Subcutaneous abdominal adipose tissue (tissue), 5 donors: ENCODE data around the gene CTIF.
"Not testable (repeated sequence)": the region's sequence is repeated elsewhere in the genome, so short reads cannot be mapped to it uniquely, and the experiment has no call there.

Experiments used
- H3K27ac ChIP-seq: one replicate; pipeline ENCODE4 v1.7.0; 2013; ENCODE audit warnings: low read depth, mild to moderate bottlenecking, inconsistent platforms, low read length, moderate library complexity
- H3K27me3 ChIP-seq, 5 donors: one replicate each; pipeline ENCODE4 v1.7.0; 2013; ENCODE audit warnings: low read length in 5 of 5, inconsistent platforms in 1 of 5; ENCODE audit not compliant: control insufficient read depth in 5 of 5, insufficient read depth in 4 of 5
- H3K36me3 ChIP-seq, 5 donors: one replicate each; pipeline ENCODE4 v1.7.0; 2013; ENCODE audit warnings: low read length in 5 of 5; ENCODE audit not compliant: control insufficient read depth in 5 of 5, insufficient read depth in 5 of 5
- H3K4me1 ChIP-seq, 5 donors: one replicate each; pipeline ENCODE4 v1.7.0; 2013; ENCODE audit warnings: low read length in 5 of 5, mild to moderate bottlenecking in 3 of 5, moderate library complexity in 1 of 5; ENCODE audit not compliant: control insufficient read depth in 5 of 5, insufficient read depth in 5 of 5
- H3K4me3 ChIP-seq, 5 donors: one replicate each; pipeline ENCODE4 v1.7.0; 2013; ENCODE audit warnings: low read length in 5 of 5, low read depth in 1 of 5
- H3K9ac ChIP-seq, 5 donors: one replicate each; pipeline ENCODE4 v1.7.0; 2013; ENCODE audit warnings: low read length in 5 of 5, mild to moderate bottlenecking in 4 of 5, moderate library complexity in 3 of 5
- H3K9me3 ChIP-seq, 5 donors: one replicate each; pipeline ENCODE4 v1.7.0; 2013; ENCODE audit warnings: low read length in 5 of 5; ENCODE audit not compliant: control insufficient read depth in 5 of 5
- donor health status: healthy.
- donor health status: healthy.
- donor health status: healthy.
- donor health status: healthy.
- donor health status: healthy.

CTIF gene

DNA sequence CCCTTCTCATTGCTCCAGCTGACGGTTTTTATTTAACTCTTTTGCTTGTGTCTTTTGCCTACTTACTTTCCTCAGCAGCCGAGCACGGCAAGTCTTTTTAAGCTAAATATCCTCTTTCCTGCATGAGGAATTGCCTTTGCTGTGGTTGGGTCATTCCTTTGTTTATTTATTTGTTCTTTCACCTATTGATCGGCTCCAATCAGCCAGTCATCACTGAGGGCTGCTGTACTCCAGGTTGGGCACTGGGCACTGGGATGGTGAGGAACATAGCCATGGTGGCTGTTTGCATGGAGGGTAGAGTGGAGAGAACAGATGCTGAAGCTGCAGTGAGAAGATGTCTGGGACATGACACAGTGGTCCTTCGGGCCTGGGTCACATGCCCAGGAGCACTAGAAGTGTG, 105.2 kb downstream of the CTIF start:
- Histone ChIP-seq H3K9me3 (peaks cover 0 to 6% (median 0%) of the 10 kb centered on the region in 5 donors), H3K4me1 (no peaks in the 10 kb centered on the region), H3K36me3 (peaks cover 2 to 32% (median 18%) of the 10 kb centered on the region in 5 donors), H3K9ac (no peak overlapping the region), H3K4me3 (no peak overlapping the region), H3K27me3 (no peaks in the 10 kb centered on the region), H3K27ac (no peak overlapping the region)

DNA sequence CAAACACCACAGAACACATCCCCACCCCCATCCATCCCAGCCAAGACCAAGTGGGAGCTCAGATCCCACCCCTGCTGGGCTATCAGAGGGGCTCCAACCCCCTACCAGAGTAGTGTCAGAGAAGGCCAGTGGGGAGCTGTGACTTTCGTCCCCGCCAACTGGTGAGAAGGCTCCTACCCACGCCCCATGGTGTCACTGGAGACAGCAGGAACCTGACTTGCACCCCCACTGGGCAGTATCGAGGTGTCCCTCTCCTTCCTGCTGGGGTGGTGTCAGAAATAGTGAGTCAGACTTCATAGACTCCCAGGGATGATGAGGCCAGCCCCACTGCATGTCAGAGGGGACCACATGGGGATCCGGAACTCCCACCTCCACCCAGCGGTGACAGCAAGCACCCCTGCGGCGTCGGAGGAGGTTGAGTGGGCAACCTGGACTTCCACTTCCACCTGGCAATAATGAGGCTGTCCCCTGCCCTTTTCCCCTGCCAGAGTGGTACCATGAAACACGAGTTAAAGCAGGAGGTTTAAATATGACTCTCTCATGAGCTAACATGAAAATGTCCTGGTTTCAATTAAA, 106.7 kb downstream of the CTIF start:
- Histone ChIP-seq H3K4me1 (no peaks in the 10 kb centered on the region), H3K4me3 (no peak overlapping the region), H3K9me3 (peaks cover 0 to 6% (median 0%) of the 10 kb centered on the region in 5 donors), H3K27me3 (no peaks in the 10 kb centered on the region), H3K36me3 (peaks cover 2 to 20% (median 11%) of the 10 kb centered on the region in 5 donors), H3K27ac (no peak overlapping the region), H3K9ac (no peak overlapping the region)

DNA sequence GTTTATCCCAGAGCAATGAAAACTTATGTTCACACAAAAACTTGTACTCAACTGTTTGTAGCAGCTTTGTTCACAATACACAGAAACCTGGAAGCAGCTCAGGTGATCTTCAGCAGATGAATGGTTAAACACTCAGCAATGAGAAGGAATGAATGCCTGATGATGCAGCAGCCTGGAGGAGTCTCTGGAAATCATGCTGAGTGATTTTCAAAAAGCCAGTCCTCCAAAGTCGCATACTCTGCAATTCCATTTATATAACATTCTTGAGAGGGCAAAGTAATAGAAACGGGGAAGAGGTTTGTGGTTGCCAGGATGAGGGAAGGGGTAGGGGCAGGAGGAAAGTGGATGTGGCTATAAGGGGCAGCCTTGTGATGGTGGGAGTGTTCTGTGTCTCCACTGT, 108.1 kb downstream of the CTIF start:
- no peaks in the 10 kb centered on the region for H3K4me1 ChIP-seq
- H3K27ac ChIP-seq: no peak overlapping the region
- H3K9ac ChIP-seq: no peak overlapping the region
- H3K27me3 ChIP-seq: no peaks in the 10 kb centered on the region
- no peak overlapping the region for H3K4me3 ChIP-seq
- H3K36me3 ChIP-seq: peaks cover 2 to 18% (median 10%) of the 10 kb centered on the region in 5 donors
- H3K9me3 ChIP-seq: peaks cover 0 to 6% (median 0%) of the 10 kb centered on the region in 5 donors

DNA sequence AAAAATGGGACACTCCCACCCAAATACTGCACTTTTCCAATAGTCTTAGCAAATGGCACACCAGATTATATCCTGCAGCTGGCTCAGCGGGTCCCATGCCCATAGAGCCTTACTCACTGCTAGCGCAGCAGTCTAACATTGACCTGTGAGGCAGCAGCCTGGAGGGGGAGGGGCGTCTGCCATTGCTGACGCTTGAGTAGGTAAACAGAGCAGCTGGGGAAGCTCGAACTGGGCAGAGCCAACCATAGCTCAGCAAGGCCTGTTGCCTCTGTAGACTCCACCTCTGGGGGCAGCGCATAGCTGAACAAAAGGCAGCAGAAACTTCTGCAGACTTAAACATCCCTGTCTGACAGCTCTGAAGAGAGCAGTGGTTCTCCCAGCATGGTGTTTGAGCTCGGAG, 110.4 kb downstream of the CTIF start:
- Histone ChIP-seq H3K27me3 (no peaks in the 10 kb centered on the region), H3K4me1 (no peaks in the 10 kb centered on the region)

DNA sequence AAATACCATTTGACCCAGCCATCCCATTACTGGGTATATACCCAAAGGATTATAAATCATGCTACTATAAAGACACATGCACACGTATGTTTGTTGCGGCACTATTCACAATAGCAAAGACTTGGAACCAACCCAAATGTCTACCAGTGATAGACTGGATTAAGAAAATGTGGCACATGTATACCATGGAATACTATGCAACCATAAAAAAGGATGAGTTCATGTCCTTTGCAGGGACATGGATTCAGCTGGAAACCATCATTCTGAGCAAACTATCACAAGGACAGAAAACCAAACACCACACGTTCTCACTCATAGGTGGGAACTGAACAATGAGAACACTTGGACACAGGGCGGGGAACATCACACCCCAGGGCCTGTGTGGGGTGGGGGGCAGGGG, 115.8 kb downstream of the CTIF start:
- H3K9me3 ChIP-seq, H3K4me3 ChIP-seq, H3K27me3 ChIP-seq, H3K36me3 ChIP-seq, H3K9ac ChIP-seq, H3K27ac ChIP-seq: not testable (repeated sequence)
- H3K4me1 ChIP-seq: peaks cover 8 to 23% (median 14%) of the 10 kb centered on the region in 5 donors

More for the DNA sequence above, 110.4 kb downstream of the CTIF start:
- Histone ChIP-seq H3K9ac (no peak overlapping the region), H3K9me3 (no peaks in the 10 kb centered on the region), H3K27ac (no peak overlapping the region), H3K4me3 (no peak overlapping the region), H3K36me3 (peaks cover 2 to 13% (median 7%) of the 10 kb centered on the region in 5 donors)

DNA sequence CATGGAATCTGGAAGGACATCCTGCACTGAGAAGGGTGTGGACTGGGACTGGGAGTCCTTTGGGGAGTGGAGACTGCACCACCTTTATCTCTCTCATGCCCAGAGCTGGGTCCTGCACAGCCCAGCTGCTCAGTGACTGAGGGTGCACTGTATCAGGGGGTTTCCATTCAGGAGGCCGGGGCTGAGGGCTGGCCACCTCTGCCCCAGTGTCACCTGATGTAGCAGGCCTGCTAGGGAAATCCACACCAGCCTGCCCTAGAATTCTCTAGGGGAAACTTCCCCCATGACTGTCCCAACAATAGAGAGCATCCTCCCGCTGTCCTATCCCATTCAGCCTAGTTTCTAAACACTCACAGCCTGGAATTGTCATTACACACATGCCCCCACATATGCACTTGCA, 116.7 kb downstream of the CTIF start:
- Histone ChIP-seq H3K9me3 (no peaks in the 10 kb centered on the region), H3K9ac (no peak overlapping the region), H3K4me3 (no peak overlapping the region), H3K36me3 (peaks cover 0 to 3% (median 0%) of the 10 kb centered on the region in 5 donors), H3K4me1 (peaks cover 8 to 23% (median 14%) of the 10 kb centered on the region in 5 donors), H3K27ac (no peak overlapping the region), H3K27me3 (no peaks in the 10 kb centered on the region)

DNA sequence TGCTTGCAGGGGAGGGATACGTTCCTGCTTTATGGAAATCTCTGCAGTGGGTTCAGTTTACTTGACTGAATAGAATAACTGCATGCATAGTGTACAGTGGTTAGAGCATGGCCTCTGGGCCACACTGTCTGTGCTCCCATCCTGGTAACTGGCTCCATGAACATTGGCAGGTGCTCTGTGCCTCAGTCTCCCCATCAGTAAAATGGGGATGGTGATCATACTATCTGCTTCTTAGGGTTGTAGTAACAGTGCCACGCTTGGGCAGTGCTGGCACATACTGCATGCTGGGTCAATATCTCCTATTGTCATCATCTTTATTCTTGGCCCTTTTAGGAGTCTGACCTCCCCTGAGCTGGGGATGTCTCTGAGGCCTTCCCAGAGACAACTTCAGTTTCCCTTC, 117.3 kb downstream of the CTIF start:
- no peaks in the 10 kb centered on the region for H3K9me3 ChIP-seq
- no peak overlapping the region for H3K4me3 ChIP-seq
- H3K36me3 ChIP-seq: peaks cover 0 to 3% (median 0%) of the 10 kb centered on the region in 5 donors
- no peak overlapping the region for H3K27ac ChIP-seq
- H3K27me3 ChIP-seq: no peaks in the 10 kb centered on the region
- H3K9ac ChIP-seq: no peak overlapping the region
- peaks cover 8 to 23% (median 14%) of the 10 kb centered on the region in 5 donors for H3K4me1 ChIP-seq

DNA sequence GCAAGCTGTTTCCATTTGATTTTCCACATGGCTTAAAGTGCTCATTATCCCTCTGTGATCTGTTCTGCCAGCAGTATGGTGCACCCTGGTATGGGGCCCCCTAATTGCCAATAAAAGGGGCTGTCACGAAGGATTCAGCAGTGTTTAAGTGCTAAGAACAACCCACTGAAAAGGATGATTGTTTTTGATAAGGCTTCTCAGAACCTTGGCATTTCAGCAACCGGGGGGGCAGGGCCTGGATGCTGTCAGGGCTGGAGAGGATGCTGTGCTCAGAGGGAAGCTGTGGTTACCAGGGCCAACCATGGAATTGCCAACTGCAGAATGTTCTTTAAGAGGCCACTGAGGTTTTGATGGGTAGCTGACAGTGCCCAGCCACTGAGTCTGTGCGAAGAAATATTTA, 117.8 kb downstream of the CTIF start:
- Histone ChIP-seq H3K4me3 (no peak overlapping the region), H3K9ac (no peak overlapping the region)

DNA sequence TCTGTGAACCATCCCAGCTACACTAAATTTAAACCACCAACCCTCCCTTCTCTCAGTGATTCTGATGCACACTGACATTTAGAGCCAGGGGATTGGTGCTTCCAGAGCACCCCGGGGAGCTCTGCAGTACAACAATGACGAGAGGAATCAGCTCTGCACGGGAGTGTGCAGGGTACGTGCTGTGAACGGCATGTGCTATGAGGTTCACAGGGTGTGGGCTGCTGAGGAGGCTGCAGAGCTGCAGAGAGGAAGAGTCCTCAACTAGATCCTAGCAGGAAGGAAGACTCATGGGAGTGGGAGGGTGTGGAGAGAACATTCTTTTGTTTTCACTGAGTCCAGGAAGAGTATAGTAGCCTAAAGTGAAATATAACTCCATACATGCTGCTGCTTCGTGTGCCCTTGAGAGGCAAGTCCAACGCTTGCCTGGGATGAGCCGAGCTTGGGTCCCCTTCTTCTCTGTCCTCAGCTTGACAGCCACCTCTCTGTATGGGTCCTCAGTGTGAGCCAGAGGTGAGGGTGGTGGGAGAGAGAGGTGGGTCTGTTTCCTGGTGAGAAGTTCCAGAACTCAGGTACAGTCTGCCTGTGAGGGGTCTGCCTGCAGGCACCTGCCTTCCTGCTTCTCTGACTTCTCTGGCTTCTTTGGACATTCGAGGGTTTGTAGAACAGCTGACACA, 118.8 kb downstream of the CTIF start:
- H3K4me3 ChIP-seq: no peak overlapping the region
- H3K4me1 ChIP-seq: peaks cover 10 to 32% (median 23%) of the 10 kb centered on the region in 5 donors
- no peaks in the 10 kb centered on the region for H3K27me3 ChIP-seq
- no peak overlapping the region for H3K27ac ChIP-seq
- no peaks in the 10 kb centered on the region for H3K9me3 ChIP-seq
- no peak overlapping the region for H3K9ac ChIP-seq
- peaks cover 0 to 3% (median 0%) of the 10 kb centered on the region in 5 donors for H3K36me3 ChIP-seq

More for the DNA sequence above, 117.8 kb downstream of the CTIF start:
- peaks cover 0 to 3% (median 0%) of the 10 kb centered on the region in 5 donors for H3K36me3 ChIP-seq
- no peak overlapping the region for H3K27ac ChIP-seq
- H3K27me3 ChIP-seq: no peaks in the 10 kb centered on the region
- no peaks in the 10 kb centered on the region for H3K9me3 ChIP-seq
- H3K4me1 ChIP-seq: peaks cover 8 to 23% (median 17%) of the 10 kb centered on the region in 5 donors

DNA sequence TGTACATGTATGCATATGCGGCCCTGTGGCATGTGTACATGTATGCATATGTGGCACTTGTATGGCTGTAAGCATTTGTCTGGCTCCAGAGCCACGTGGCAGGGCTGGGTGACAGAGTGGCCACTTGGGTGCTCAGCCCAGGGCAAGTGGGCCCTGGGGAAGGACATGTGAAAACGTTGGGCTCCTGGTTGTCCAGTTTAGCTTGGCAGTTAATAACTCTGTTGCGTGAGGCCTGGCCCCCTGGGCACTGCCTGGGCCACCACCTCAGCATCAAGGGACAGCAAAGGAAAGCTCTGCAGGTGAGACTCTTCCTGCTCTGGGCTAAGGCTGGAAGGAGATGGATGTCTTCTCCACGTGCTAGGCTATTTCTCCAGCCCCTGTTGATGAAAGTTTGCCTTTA, 119.9 kb downstream of the CTIF start:
- peaks cover 0 to 3% (median 0%) of the 10 kb centered on the region in 5 donors for H3K36me3 ChIP-seq
- H3K27ac ChIP-seq: no peak overlapping the region
- H3K4me3 ChIP-seq: no peak overlapping the region
- H3K9me3 ChIP-seq: no peaks in the 10 kb centered on the region
- H3K27me3 ChIP-seq: no peaks in the 10 kb centered on the region
- peaks cover 10 to 32% (median 24%) of the 10 kb centered on the region in 5 donors for H3K4me1 ChIP-seq
- no peak overlapping the region for H3K9ac ChIP-seq
